HEK293 (cell line): ENCODE data around the gene MOV10L1.

Source experiments
- CTCF ChIA-PET: fragments of 350-600 bp; formaldehyde crosslinking; extraction: SDS; loops from one replicate; lab custom pipeline; 2021; ENCODE audit warnings: antibody characterized with exemption; lab: Yijun Ruan, JAX
- POLR2A ChIA-PET: fragments of 300-600 bp; formaldehyde crosslinking; extraction: SDS; loops from one replicate; lab custom pipeline; 2020; ENCODE audit warnings: antibody characterized with exemption, inconsistent platforms; lab: Yijun Ruan, JAX
- H3K27ac ChIP-seq: fragments of 200-500 bp; sonication (Bioruptor generic); 2 replicates; pipeline ENCODE4 v1.5.1; 2014; ENCODE audit warnings: low read depth, low read length, control low read depth, inconsistent platforms; ENCODE audit errors: extremely low read depth
- H3K36me3 ChIP-seq, 2 experiments: fragments of 200-500 bp in 1 of 2; sonication (Bioruptor generic) in 1 of 2; 1 replicate in 1 of 2; 2 replicates in 1 of 2; pipeline ENCODE4 v1.5.1; 2014 to 2017; ENCODE audit warnings: inconsistent platforms in 2 of 2, low read length in 2 of 2; ENCODE audit not compliant: control insufficient read depth in 2 of 2, insufficient read depth in 1 of 2
- H3K4me1 ChIP-seq: fragments of 200-500 bp; sonication (Bioruptor generic); 2 replicates; pipeline ENCODE4 v1.5.1; 2014; ENCODE audit warnings: mild to moderate bottlenecking, low read length, inconsistent platforms; ENCODE audit not compliant: control insufficient read depth, insufficient read depth
- H3K4me3 ChIP-seq: 2 replicates; pipeline ENCODE4 v1.5.1; 2011; ENCODE audit warnings: low read depth, mild to moderate bottlenecking, control low read depth, low read length, moderate library complexity
- H3K9me3 ChIP-seq: fragments of 200-500 bp; sonication (Bioruptor generic); 2 replicates; pipeline ENCODE4 v1.5.1; 2014; ENCODE audit warnings: low read depth, low read length, inconsistent platforms; ENCODE audit not compliant: control insufficient read depth, insufficient read depth
- FEZF1 ChIP-seq: fragments of 450-650 bp; formaldehyde crosslinking; IDR thresholded peaks from 2 replicates; pipeline ENCODE4 v1.5.1; 2016; ENCODE audit warnings: missing biosample characterization, missing genetic modification characterization
- MYNN ChIP-seq: fragments of 450-650 bp; formaldehyde crosslinking; IDR thresholded peaks from 2 replicates; pipeline ENCODE4 v1.5.1; 2016; ENCODE audit warnings: missing biosample characterization, missing genetic modification characterization, borderline replicate concordance
- YY1 ChIP-seq: fragments of 450-650 bp; formaldehyde crosslinking; IDR thresholded peaks from 2 replicates; pipeline ENCODE4 v1.5.1; 2018; ENCODE audit warnings: missing biosample characterization, missing genetic modification characterization
- ZFP41 ChIP-seq: fragments of 450-650 bp; formaldehyde crosslinking; IDR thresholded peaks from 2 replicates; pipeline ENCODE4 v1.5.1; 2016; ENCODE audit warnings: missing biosample characterization, missing genetic modification characterization, borderline replicate concordance
- ZIC2 ChIP-seq: fragments of 450-650 bp; formaldehyde crosslinking; IDR thresholded peaks from 2 replicates; pipeline ENCODE4 v1.5.1; 2016; ENCODE audit warnings: missing biosample characterization, missing genetic modification characterization
- ZNF121 ChIP-seq: fragments of 450-650 bp; formaldehyde crosslinking; IDR thresholded peaks from 2 replicates; pipeline ENCODE4 v1.5.1; 2016; ENCODE audit warnings: missing biosample characterization, missing genetic modification characterization
- ZNF16 ChIP-seq: fragments of 450-650 bp; formaldehyde crosslinking; IDR thresholded peaks from 2 replicates; pipeline ENCODE4 v1.5.1; 2016; ENCODE audit warnings: low read depth, missing biosample characterization, missing genetic modification characterization
- ZNF2 ChIP-seq: fragments of 450-650 bp; formaldehyde crosslinking; IDR thresholded peaks from 2 replicates; pipeline ENCODE4 v1.5.1; 2016; ENCODE audit warnings: missing biosample characterization, missing genetic modification characterization
- ZNF311 ChIP-seq: fragments of 450-650 bp; formaldehyde crosslinking; IDR thresholded peaks from 2 replicates; pipeline ENCODE4 v1.5.1; 2017; ENCODE audit warnings: missing biosample characterization, missing genetic modification characterization, borderline replicate concordance
- ZNF791 ChIP-seq: fragments of 450-650 bp; formaldehyde crosslinking; IDR thresholded peaks from 2 replicates; pipeline ENCODE4 v1.5.1; 2016; ENCODE audit warnings: missing biosample characterization, missing genetic modification characterization
- TF ChIP-seq, protein P1 (sequence below): fragments of 450-650 bp; formaldehyde crosslinking; IDR thresholded peaks from 2 replicates; pipeline ENCODE4 v1.5.1; 2016; ENCODE audit warnings: missing biosample characterization, missing genetic modification characterization, borderline replicate concordance
- TF ChIP-seq, protein P2 (sequence below): fragments of 450-650 bp; formaldehyde crosslinking; IDR thresholded peaks from 2 replicates; pipeline ENCODE4 v1.5.1; 2016; ENCODE audit warnings: missing biosample characterization, missing genetic modification characterization
- TF ChIP-seq, protein P3 (sequence below): fragments of 450-650 bp; formaldehyde crosslinking; IDR thresholded peaks from 2 replicates; pipeline ENCODE4 v1.5.1; 2016; ENCODE audit warnings: missing biosample characterization, missing genetic modification characterization
- TF ChIP-seq, protein P4 (sequence below): fragments of 450-650 bp; formaldehyde crosslinking; IDR thresholded peaks from 2 replicates; pipeline ENCODE4 v1.5.1; 2016; ENCODE audit warnings: missing biosample characterization, missing genetic modification characterization
- TF ChIP-seq, protein P5 (sequence below): fragments of 450-650 bp; formaldehyde crosslinking; IDR thresholded peaks from 2 replicates; pipeline ENCODE4 v1.5.1; 2017; ENCODE audit warnings: missing biosample characterization, mild to moderate bottlenecking, missing genetic modification characterization, moderate library complexity
- TF ChIP-seq, protein P6 (sequence below): fragments of 450-650 bp; formaldehyde crosslinking; IDR thresholded peaks from 2 replicates; pipeline ENCODE4; 2016; ENCODE audit warnings: missing biosample characterization, missing genetic modification characterization

MOV10L1 gene

DNA sequence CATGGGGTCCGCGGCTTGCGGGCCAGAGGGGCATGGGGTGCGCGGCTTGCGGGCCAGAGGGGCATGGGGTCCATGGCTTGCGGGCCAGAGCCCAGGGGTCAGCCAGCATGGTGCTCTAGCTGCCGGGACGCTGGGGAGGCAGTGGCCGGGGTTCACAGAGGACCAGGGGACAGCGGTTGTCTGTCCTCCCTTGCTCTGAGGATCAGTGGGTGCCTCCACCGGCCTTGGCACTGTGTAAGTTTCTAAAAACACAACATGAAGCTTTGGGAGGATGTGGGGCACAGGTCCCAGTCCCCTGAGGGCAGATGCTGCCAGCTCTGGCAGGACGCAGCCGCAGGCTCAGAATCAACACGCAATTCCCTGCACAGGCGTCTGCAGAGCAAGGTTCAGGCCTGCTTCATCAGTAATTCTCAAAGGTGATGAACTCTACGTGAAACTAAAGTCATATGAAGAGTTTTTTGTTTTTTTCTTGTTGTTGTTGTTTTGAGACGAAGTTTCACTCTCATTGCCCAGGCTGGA, 7.5 kb upstream of the MOV10L1 start:
- Histone ChIP-seq H3K4me1 (no peaks in the 10 kb centered on the region), H3K9me3 (no peaks in the 10 kb centered on the region), H3K36me3 (no peaks in the 10 kb centered on the region), H3K4me3 (no peak overlapping the region), H3K27ac (no peak overlapping the region)
- TF ChIP-seq FEZF1 (tag by site-specific recombination) (no peak), ZIC2 (tag by site-specific recombination) (no peak), YY1 (tag by site-specific recombination) (no peak), ZNF2 (tag by site-specific recombination) (no peak), ZNF791 (tag by site-specific recombination) (no peak), ZNF311 (tag by site-specific recombination) (no peak), MYNN (tag by site-specific recombination) (no peak), ZFP41 (no peak), ZNF121 (tag by site-specific recombination) (no peak), ZNF16 (no peak)
- TF ChIP-seq, protein P1, sequence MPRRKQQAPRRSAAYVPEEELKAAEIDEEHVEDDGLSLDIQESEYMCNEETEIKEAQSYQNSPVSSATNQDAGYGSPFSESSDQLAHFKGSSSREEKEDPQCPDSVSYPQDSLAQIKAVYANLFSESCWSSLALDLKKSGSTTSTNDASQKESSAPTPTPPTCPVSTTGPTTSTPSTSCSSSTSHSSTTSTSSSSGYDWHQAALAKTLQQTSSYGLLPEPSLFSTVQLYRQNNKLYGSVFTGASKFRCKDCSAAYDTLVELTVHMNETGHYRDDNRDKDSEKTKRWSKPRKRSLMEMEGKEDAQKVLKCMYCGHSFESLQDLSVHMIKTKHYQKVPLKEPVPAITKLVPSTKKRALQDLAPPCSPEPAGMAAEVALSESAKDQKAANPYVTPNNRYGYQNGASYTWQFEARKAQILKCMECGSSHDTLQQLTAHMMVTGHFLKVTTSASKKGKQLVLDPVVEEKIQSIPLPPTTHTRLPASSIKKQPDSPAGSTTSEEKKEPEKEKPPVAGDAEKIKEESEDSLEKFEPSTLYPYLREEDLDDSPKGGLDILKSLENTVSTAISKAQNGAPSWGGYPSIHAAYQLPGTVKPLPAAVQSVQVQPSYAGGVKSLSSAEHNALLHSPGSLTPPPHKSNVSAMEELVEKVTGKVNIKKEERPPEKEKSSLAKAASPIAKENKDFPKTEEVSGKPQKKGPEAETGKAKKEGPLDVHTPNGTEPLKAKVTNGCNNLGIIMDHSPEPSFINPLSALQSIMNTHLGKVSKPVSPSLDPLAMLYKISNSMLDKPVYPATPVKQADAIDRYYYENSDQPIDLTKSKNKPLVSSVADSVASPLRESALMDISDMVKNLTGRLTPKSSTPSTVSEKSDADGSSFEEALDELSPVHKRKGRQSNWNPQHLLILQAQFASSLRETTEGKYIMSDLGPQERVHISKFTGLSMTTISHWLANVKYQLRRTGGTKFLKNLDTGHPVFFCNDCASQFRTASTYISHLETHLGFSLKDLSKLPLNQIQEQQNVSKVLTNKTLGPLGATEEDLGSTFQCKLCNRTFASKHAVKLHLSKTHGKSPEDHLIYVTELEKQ = no peak
- TF ChIP-seq, protein P2, sequence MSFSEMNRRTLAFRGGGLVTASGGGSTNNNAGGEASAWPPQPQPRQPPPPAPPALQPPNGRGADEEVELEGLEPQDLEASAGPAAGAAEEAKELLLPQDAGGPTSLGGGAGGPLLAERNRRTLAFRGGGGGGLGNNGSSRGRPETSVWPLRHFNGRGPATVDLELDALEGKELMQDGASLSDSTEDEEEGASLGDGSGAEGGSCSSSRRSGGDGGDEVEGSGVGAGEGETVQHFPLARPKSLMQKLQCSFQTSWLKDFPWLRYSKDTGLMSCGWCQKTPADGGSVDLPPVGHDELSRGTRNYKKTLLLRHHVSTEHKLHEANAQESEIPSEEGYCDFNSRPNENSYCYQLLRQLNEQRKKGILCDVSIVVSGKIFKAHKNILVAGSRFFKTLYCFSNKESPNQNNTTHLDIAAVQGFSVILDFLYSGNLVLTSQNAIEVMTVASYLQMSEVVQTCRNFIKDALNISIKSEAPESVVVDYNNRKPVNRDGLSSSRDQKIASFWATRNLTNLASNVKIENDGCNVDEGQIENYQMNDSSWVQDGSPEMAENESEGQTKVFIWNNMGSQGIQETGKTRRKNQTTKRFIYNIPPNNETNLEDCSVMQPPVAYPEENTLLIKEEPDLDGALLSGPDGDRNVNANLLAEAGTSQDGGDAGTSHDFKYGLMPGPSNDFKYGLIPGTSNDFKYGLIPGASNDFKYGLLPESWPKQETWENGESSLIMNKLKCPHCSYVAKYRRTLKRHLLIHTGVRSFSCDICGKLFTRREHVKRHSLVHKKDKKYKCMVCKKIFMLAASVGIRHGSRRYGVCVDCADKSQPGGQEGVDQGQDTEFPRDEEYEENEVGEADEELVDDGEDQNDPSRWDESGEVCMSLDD (tag by site-specific recombination) = no peak
- TF ChIP-seq, protein P3, sequence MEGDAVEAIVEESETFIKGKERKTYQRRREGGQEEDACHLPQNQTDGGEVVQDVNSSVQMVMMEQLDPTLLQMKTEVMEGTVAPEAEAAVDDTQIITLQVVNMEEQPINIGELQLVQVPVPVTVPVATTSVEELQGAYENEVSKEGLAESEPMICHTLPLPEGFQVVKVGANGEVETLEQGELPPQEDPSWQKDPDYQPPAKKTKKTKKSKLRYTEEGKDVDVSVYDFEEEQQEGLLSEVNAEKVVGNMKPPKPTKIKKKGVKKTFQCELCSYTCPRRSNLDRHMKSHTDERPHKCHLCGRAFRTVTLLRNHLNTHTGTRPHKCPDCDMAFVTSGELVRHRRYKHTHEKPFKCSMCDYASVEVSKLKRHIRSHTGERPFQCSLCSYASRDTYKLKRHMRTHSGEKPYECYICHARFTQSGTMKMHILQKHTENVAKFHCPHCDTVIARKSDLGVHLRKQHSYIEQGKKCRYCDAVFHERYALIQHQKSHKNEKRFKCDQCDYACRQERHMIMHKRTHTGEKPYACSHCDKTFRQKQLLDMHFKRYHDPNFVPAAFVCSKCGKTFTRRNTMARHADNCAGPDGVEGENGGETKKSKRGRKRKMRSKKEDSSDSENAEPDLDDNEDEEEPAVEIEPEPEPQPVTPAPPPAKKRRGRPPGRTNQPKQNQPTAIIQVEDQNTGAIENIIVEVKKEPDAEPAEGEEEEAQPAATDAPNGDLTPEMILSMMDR (tag by site-specific recombination) = no peak
- TF ChIP-seq, protein P4, sequence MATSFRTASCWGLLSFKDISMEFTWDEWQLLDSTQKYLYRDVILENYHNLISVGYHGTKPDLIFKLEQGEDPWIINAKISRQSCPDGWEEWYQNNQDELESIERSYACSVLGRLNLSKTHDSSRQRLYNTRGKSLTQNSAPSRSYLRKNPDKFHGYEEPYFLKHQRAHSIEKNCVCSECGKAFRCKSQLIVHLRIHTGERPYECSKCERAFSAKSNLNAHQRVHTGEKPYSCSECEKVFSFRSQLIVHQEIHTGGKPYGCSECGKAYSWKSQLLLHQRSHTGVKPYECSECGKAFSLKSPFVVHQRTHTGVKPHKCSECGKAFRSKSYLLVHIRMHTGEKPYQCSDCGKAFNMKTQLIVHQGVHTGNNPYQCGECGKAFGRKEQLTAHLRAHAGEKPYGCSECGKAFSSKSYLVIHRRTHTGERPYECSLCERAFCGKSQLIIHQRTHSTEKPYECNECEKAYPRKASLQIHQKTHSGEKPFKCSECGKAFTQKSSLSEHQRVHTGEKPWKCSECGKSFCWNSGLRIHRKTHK (tag by site-specific recombination) = no peak
- TF ChIP-seq, protein P5, sequence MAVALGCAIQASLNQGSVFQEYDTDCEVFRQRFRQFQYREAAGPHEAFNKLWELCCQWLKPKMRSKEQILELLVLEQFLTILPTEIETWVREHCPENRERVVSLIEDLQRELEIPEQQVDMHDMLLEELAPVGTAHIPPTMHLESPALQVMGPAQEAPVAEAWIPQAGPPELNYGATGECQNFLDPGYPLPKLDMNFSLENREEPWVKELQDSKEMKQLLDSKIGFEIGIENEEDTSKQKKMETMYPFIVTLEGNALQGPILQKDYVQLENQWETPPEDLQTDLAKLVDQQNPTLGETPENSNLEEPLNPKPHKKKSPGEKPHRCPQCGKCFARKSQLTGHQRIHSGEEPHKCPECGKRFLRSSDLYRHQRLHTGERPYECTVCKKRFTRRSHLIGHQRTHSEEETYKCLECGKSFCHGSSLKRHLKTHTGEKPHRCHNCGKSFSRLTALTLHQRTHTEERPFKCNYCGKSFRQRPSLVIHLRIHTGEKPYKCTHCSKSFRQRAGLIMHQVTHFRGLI (tag by site-specific recombination) = no peak
- TF ChIP-seq, protein P6, sequence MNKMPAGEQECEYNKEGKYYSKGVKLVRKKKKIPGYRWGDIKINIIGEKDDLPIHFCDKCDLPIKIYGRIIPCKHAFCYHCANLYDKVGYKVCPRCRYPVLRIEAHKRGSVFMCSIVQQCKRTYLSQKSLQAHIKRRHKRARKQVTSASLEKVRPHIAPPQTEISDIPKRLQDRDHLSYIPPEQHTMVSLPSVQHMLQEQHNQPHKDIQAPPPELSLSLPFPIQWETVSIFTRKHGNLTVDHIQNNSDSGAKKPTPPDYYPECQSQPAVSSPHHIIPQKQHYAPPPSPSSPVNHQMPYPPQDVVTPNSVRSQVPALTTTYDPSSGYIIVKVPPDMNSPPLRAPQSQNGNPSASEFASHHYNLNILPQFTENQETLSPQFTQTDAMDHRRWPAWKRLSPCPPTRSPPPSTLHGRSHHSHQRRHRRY = no peak
- ChIA-PET CTCF (no interaction called here), POLR2A (no interaction called here)
